Mucosa of rectum (tissue), 2 donors: Measurements from ENCODE around the gene TMEM252.
A peak's percentile ranks its signal among the peaks of the same experiment; 100 is the strongest.

Experiments
- H3K27ac ChIP-seq, 2 donors: one replicate each; pipeline ENCODE4 v1.7.0; 2013; ENCODE audit warnings: inconsistent platforms in 2 of 2, low read depth in 2 of 2, low read length in 2 of 2
- H3K27me3 ChIP-seq, 2 donors: one replicate each; pipeline ENCODE4 v1.7.0; 2013; ENCODE audit warnings: low read length in 2 of 2; ENCODE audit not compliant: control insufficient read depth in 2 of 2, insufficient read depth in 2 of 2
- H3K36me3 ChIP-seq, 2 donors: one replicate each; pipeline ENCODE4 v1.7.0; 2013; ENCODE audit warnings: low read length in 2 of 2; ENCODE audit not compliant: control insufficient read depth in 2 of 2, insufficient read depth in 2 of 2
- H3K4me1 ChIP-seq, 2 donors: one replicate each; pipeline ENCODE4 v1.7.0; 2013; ENCODE audit warnings: low read length in 2 of 2, mild to moderate bottlenecking in 1 of 2; ENCODE audit not compliant: control insufficient read depth in 2 of 2, insufficient read depth in 2 of 2
- H3K4me3 ChIP-seq, 2 donors: one replicate each; pipeline ENCODE4 v1.7.0; 2013; ENCODE audit warnings: low read length in 2 of 2
- H3K9ac ChIP-seq, 2 donors: one replicate each; pipeline ENCODE4 v1.7.0; 2013; ENCODE audit warnings: low read length in 2 of 2, low read depth in 1 of 2, mild to moderate bottlenecking in 1 of 2
- H3K9me3 ChIP-seq, 2 donors: one replicate each; pipeline ENCODE4 v1.7.0; 2013; ENCODE audit warnings: low read length in 2 of 2; ENCODE audit not compliant: control insufficient read depth in 2 of 2
- donor health status: healthy.
- donor health status: Normal muscosa, but diverticular disease.

The TMEM252 gene

DNA sequence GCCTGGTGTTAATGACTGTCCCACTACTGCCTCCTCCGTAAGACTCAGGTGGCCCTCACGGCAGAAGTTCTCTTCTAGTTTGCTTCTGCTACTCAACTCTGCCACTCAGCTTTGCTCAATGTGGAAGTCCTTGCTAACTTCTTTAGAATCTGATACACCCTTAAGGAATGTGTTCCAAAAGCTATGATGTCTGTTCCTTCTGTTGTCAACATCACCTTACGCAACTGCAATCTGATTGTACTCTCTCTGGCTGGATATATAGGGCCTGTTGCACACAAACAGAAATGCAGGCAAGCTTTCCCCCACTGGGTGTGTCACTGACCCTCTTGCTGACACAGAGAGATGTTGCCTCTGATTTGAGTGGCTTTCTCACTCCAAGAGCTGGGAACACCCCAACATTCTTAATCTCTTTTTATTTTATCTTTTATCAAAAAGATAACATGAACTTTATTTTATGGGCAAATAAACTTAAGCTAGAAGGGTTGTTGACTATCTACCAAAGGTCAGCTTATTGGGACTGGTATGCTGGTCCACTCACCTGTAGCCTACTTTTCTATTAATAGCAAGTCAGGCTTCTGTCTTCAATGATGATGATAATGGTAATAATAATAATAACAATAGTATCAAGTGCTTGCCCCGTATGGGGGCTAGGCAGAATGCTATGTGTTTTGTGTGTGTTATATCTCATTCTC, 25.2 kb downstream of the TMEM252 start:
- Histone ChIP-seq H3K36me3 (no peaks in the 10 kb centered on the region), H3K27me3 (no peaks in the 10 kb centered on the region), H3K4me3 (no peak overlapping the region), H3K4me1 (peaks cover 4 to 11% of the 10 kb centered on the region in 2 donors), H3K9ac (no peak overlapping the region), H3K9me3 (no peaks in the 10 kb centered on the region), H3K27ac (no peak overlapping the region)

DNA sequence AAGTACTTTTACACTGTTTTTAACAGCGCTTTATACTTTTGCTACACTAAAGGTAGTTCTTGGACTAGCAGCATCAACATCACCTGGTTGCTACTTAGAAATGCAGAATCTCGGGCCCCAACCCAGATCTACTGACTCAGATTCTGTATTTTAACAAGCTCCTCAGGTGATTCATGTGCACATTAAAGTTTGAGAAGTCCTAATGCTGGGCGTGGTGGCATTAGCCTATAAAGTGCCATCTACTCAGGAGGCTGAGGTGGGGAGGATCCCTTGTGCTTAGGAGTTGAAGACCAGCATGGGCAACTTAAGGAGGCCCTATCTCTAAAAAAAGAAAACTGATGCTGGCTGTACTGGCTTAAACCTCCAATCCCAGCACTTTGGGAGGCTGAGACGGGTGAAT, 26.7 kb downstream of the TMEM252 start:
- Histone ChIP-seq H3K36me3 (no peaks in the 10 kb centered on the region), H3K27me3 (no peaks in the 10 kb centered on the region), H3K4me3 (no peak overlapping the region), H3K4me1 (peaks cover 4 to 11% of the 10 kb centered on the region in 2 donors), H3K27ac (no peak overlapping the region), H3K9me3 (no peaks in the 10 kb centered on the region), H3K9ac (no peak overlapping the region)

DNA sequence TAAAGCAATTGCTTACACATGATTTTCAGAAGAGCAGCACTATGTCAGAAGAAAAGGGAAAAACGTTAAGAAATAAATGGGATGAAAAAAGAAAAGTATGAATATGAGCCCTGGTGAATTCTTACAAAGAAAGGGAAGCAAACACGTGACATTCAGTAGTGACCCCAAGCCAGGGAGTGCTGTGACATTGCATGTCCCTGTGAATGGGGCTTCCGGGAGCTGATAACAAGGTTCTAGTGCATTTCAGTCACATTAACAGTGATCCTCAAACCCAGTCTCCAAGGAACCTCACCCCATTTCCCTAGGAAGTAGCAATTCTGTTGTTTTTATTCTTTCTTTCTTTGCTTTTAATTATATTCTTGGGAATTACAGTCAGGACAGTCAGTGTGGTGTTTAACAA, 27.3 kb downstream of the TMEM252 start:
- Histone ChIP-seq H3K9ac (no peak overlapping the region), H3K4me3 (no peak overlapping the region), H3K27ac (no peak overlapping the region), H3K36me3 (no peaks in the 10 kb centered on the region), H3K4me1 (peaks cover 4 to 11% of the 10 kb centered on the region in 2 donors), H3K9me3 (no peaks in the 10 kb centered on the region), H3K27me3 (no peaks in the 10 kb centered on the region)

DNA sequence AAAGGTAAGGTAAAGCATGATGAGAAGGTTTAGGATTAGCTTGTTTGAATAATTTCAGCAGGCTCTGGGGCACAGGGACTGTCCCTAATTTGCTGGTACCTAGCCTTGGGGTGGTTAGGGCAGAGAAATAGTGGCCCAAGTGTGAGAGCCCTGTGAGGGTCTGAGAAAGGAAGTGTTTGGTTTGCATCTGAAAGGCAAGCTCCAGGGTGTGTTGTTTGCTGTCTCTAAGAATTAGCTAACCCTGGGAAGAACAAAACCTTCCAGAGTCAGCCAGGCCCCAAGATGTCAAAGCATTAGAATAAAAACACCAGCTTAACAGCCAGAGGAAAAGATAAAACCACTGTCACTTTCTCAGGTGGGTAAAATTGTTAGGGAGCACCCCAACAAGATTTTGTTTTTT, 31.0 kb downstream of the TMEM252 start:
- Histone ChIP-seq H3K4me1 (peaks cover 0 to 4% of the 10 kb centered on the region in 2 donors), H3K9me3 (no peaks in the 10 kb centered on the region), H3K4me3 (no peak overlapping the region), H3K9ac (no peak overlapping the region), H3K27me3 (no peaks in the 10 kb centered on the region), H3K36me3 (no peaks in the 10 kb centered on the region), H3K27ac (no peak overlapping the region)

DNA sequence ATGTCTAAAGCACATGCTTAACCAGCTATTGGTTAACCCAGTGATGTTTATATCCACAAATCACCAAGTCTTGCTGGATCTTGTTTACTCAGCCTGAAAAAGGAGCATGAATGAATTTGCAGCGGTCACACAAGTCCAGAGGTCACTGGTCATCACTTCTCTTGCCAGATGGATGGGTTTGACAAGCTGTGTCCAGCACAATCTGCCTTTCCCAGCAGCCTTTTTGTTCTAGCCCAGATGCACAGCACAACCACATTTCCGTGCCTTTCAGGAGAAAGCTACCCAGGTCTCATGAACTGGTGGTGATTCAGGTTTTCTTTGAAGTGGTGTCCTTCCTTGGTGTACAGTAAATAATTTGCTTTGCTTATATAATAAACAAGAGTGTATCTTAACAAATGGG, 32.1 kb downstream of the TMEM252 start:
- no peaks in the 10 kb centered on the region for H3K36me3 ChIP-seq
- H3K27me3 ChIP-seq, result no peaks in the 10 kb centered on the region
- no peaks in the 10 kb centered on the region for H3K9me3 ChIP-seq
- H3K27ac ChIP-seq, result no peak overlapping the region
- no peak overlapping the region for H3K4me3 ChIP-seq
- H3K4me1 ChIP-seq, result peaks cover 0 to 2% of the 10 kb centered on the region in 2 donors
- no peak overlapping the region for H3K9ac ChIP-seq

DNA sequence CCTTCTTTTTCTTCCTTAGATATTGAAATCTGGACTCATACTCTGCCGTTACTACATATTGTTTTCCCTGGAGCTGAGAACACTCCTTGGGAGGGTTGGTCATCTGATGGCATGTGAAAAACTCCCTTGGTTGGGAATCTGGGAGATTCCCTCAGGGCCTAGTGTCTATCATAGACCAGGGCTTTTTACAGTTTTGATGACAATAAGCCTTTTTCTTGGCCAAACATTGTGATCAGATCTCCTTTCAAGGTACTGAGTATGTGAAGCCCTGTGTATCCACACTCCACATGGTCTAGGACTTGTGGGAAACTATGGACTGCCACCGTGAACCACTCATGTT, 32.9 kb downstream of the TMEM252 start:
- H3K4me1 ChIP-seq, result peaks cover 0 to 2% of the 10 kb centered on the region in 2 donors

DNA sequence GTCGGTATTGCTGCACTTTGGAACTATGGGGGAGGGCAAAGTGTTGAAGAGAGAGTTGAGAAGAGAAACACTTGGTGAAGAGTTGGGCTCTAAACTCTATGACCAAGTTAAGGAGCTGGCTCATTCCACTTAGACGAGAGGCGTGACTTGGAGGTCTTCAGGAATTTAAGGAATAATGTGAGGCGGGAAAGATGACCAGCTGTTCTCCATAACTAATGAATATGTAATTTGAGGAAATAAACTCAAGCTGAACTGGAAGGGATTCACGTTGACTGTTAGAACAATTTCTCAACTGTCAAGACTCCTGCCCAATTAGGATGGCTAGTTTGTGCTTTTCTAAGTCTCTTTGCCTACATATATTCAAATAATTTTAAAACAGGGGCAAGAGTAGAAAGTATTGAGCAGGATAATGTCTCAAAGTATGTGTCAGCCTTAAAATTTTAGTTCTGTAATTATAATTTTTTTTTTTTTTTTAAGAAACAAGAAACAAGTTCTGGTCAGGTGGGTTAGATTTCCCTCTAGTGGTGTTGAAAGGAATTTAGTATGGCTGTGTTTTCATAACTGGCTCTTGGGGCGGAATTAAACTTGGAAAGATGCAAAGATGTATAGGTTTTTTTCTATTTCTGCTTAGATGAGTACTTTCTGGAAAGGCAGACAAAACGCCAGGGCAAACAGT, 33.4 kb downstream of the TMEM252 start:
- Histone ChIP-seq H3K4me1 (peaks cover 0 to 2% of the 10 kb centered on the region in 2 donors), H3K27ac (peak overlapping the region in 1 of 2 donors; percentile 38), H3K27me3 (no peaks in the 10 kb centered on the region), H3K9ac (no peak overlapping the region), H3K9me3 (no peaks in the 10 kb centered on the region), H3K36me3 (no peaks in the 10 kb centered on the region), H3K4me3 (no peak overlapping the region)

More for the DNA sequence above, 32.9 kb downstream of the TMEM252 start:
- Histone ChIP-seq H3K27me3 (no peaks in the 10 kb centered on the region), H3K9me3 (no peaks in the 10 kb centered on the region), H3K4me3 (no peak overlapping the region), H3K27ac (peak overlapping the region in 1 of 2 donors; percentile 38), H3K36me3 (no peaks in the 10 kb centered on the region), H3K9ac (no peak overlapping the region)

DNA sequence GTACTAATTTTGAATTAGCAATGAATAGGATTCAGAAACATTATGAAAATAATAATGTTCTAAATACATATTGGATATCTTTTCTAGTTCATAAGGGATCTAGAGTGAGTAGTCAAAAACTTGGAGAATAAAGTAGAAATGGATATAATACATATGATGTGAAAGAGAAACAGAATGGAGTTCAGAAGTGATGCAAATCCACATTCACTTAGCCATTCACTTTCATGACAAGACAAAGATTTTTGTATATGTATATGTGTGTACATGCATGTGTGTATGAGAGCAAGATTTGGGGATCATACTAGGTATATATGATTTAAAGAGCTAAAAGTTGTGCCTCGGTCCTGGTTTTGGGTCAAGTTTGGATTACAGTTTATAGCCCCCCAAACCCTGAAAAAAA, 34.1 kb downstream of the TMEM252 start:
- Histone ChIP-seq H3K4me3 (no peak overlapping the region), H3K27ac (no peak overlapping the region), H3K36me3 (no peaks in the 10 kb centered on the region), H3K9me3 (no peaks in the 10 kb centered on the region), H3K4me1 (peaks cover 0 to 2% of the 10 kb centered on the region in 2 donors), H3K9ac (no peak overlapping the region), H3K27me3 (no peaks in the 10 kb centered on the region)

DNA sequence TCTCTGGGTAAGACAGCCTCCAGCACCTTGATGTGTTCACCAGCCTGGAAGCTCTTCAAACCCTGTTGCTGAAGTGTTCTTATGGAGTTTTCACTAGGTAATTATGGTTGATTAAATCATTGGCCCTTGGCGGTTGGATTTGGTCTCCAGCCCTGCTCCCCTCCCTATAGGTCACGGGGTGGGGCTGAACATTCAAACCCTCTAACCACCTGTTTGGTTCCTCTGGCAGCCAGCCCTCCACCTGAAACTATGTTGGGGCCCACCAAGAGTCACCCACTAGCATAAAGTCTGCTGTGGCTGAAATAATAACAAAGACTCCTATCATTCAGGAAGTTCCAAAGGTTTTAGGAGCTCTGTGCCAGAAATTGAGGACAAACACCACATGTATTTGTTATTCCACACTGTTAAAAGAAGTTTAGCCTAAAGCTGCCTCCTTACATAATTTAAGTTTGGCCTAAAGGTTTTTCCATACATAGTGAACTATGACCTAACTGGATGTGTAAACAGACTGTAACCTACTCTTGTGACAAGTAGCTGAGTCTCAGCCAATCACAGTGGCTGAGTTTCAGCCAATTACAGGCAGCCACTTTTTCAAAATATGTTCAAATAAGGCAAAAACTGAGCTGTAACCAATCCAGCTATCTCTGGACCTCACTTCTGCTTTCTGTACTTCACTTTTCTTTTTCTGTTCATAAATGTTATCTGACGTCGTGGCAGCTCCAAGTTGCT, 34.8 kb downstream of the TMEM252 start:
- Histone ChIP-seq H3K36me3 (no peaks in the 10 kb centered on the region), H3K27me3 (no peaks in the 10 kb centered on the region), H3K4me1 (peaks cover 0 to 2% of the 10 kb centered on the region in 2 donors), H3K9me3 (no peaks in the 10 kb centered on the region), H3K9ac (no peak overlapping the region), H3K4me3 (peak overlapping the region in 1 of 2 donors; percentile 2), H3K27ac (no peak overlapping the region)

DNA sequence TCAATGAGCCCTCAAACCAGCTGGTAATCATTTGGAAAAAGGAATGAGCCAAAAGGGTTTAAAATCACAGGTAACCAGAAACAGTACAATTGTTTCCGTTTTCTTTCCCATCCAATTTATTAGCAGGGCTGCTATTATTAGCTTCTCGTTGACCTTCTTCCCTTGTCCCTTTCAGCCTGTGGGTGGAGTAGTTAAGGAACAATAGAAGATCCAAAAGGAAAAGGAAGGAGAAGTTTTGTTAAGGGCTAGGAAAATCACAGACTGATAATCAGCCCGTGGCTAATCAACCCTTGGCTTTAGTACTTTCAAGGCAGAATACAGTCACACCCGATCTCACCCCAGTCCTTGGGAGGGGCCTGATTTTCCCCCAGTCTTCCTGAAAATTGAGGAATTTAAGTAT, 38.4 kb downstream of the TMEM252 start:
- H3K4me3 ChIP-seq, result no peak overlapping the region
- H3K36me3 ChIP-seq, result no peaks in the 10 kb centered on the region
- no peaks in the 10 kb centered on the region for H3K9me3 ChIP-seq
- no peak overlapping the region for H3K9ac ChIP-seq
- H3K27ac ChIP-seq, result no peak overlapping the region
- H3K27me3 ChIP-seq, result no peaks in the 10 kb centered on the region
- peaks cover 0 to 2% of the 10 kb centered on the region in 2 donors for H3K4me1 ChIP-seq
